WTC11 (cell line): ENCODE measurements around the gene G2E3. TPM values are rescaled to one million over a fixed set of nuclear protein-coding genes. Genes with fewer than 3 reads are reported as not detected.

Experiments
- ATAC-seq: fragments of 200-7000 bp; cut with Tn5 transposase; 2 replicates; pipeline ENCODE4 v1.10.0; 2021; ENCODE audit warnings: mild to moderate bottlenecking, moderate library complexity
- CTCF ChIA-PET: fragments of 300-600 bp; sonication (Branson Sonifier 250); formaldehyde crosslinking; loops from one replicate; lab custom pipeline; 2021; ENCODE audit warnings: antibody characterized with exemption; lab: Charles Lee
- POLR2A ChIA-PET: fragments of 350-600 bp; sonication (Branson Sonifier 250); formaldehyde crosslinking; loops from one replicate; lab custom pipeline; 2021; ENCODE audit warnings: antibody characterized with exemption; lab: Charles Lee
- DNase-seq: peaks from one replicate; pipeline ENCODE4 v3.0.0; 2021; ENCODE audit warnings: low spot score
- H3K27ac Mint-ChIP-seq: 2 replicates; pipeline ENCODE4 v1.8.0; 2021; ENCODE audit warnings: mixed read lengths
- H3K27me3 Mint-ChIP-seq: 2 replicates; pipeline ENCODE4 v1.8.0; 2021; ENCODE audit warnings: low read depth, mild to moderate bottlenecking, moderate library complexity, mixed read lengths
- H3K36me3 Mint-ChIP-seq: 2 replicates; pipeline ENCODE4 v1.8.0; 2021; ENCODE audit warnings: mixed read lengths
- H3K4me1 Mint-ChIP-seq: 2 replicates; pipeline ENCODE4 v1.8.0; 2022; ENCODE audit warnings: mixed read lengths
- H3K4me3 Mint-ChIP-seq: 2 replicates; pipeline ENCODE4 v1.8.0; 2021; ENCODE audit warnings: mild to moderate bottlenecking, moderate library complexity, mixed read lengths
- H3K9me3 Mint-ChIP-seq: 2 replicates; pipeline ENCODE4 v1.8.0; 2021; ENCODE audit warnings: mixed read lengths
- ATF1 ChIP-seq: sonication (generic); formaldehyde crosslinking; IDR thresholded peaks from 2 replicates; pipeline ENCODE4 v1.8.1; 2023; ENCODE audit warnings: mild to moderate bottlenecking, moderate library complexity, missing genetic modification reagents
- ELF4 ChIP-seq: sonication (generic); formaldehyde crosslinking; IDR thresholded peaks from 2 replicates; pipeline ENCODE4 v1.8.1; 2022; ENCODE audit warnings: low read depth, mild to moderate bottlenecking, moderate library complexity, missing genetic modification reagents
- FOXK1 ChIP-seq: sonication (generic); formaldehyde crosslinking; IDR thresholded peaks from 2 replicates; pipeline ENCODE4 v1.8.0; 2022; ENCODE audit warnings: mild to moderate bottlenecking, moderate library complexity, missing genetic modification reagents
- GABPB1 ChIP-seq: sonication (generic); formaldehyde crosslinking; IDR thresholded peaks from 2 replicates; pipeline ENCODE4 v1.8.1; 2023; ENCODE audit warnings: mild to moderate bottlenecking, missing genetic modification reagents
- GTF2I ChIP-seq: fragments of 250-450 bp; sonication (Bioruptor Pico); conservative IDR thresholded peaks from 2 replicates; pipeline ENCODE4 v1.4.0; 2021; ENCODE audit warnings: mild to moderate bottlenecking
- JUN ChIP-seq: sonication (generic); formaldehyde crosslinking; IDR thresholded peaks from 2 replicates; pipeline ENCODE4 v1.8.0; 2023; ENCODE audit warnings: mild to moderate bottlenecking, missing genetic modification reagents
- MAX ChIP-seq: sonication (generic); formaldehyde crosslinking; IDR thresholded peaks from 2 replicates; pipeline ENCODE4 v1.8.0; 2022; ENCODE audit warnings: mild to moderate bottlenecking, missing genetic modification reagents
- MXD4 ChIP-seq: fragments of 250-450 bp; sonication (Bioruptor Pico); IDR thresholded peaks from 2 replicates; pipeline ENCODE4 v1.8.0; 2021; ENCODE audit warnings: mild to moderate bottlenecking, moderate library complexity, borderline replicate concordance
- NR3C1 ChIP-seq: sonication (generic); formaldehyde crosslinking; conservative IDR thresholded peaks from 2 replicates; pipeline ENCODE4 v1.8.1; 2023; ENCODE audit warnings: low read depth, mild to moderate bottlenecking, missing genetic modification reagents
- OVOL2 ChIP-seq: fragments of 250-450 bp; sonication (Bioruptor Pico); IDR thresholded peaks from 2 replicates; pipeline ENCODE4 v1.9.0; 2021; ENCODE audit warnings: mild to moderate bottlenecking, borderline replicate concordance
- PREB ChIP-seq: sonication (generic); formaldehyde crosslinking; IDR thresholded peaks from 2 replicates; pipeline ENCODE4 v1.8.1; 2022; ENCODE audit warnings: mild to moderate bottlenecking, missing genetic modification reagents, moderate library complexity, borderline replicate concordance
- STAT6 ChIP-seq: sonication (generic); formaldehyde crosslinking; conservative IDR thresholded peaks from 2 replicates; pipeline ENCODE4 v1.8.1; 2023; ENCODE audit warnings: mild to moderate bottlenecking, low read depth, missing genetic modification reagents, moderate library complexity
- TP53 ChIP-seq: sonication (generic); formaldehyde crosslinking; IDR thresholded peaks from 2 replicates; pipeline ENCODE4 v1.8.1; 2023; ENCODE audit warnings: mild to moderate bottlenecking, missing genetic modification reagents
- ZBTB21 ChIP-seq: sonication (generic); formaldehyde crosslinking; IDR thresholded peaks from 2 replicates; pipeline ENCODE4 v1.8.1; 2023; ENCODE audit warnings: mild to moderate bottlenecking, missing genetic modification reagents, borderline replicate concordance
- ZNF263 ChIP-seq: sonication (generic); formaldehyde crosslinking; IDR thresholded peaks from 2 replicates; pipeline ENCODE4 v1.8.1; 2022; ENCODE audit warnings: low read depth, mild to moderate bottlenecking, moderate library complexity, missing genetic modification reagents
- ZNF512 ChIP-seq: sonication (generic); formaldehyde crosslinking; IDR thresholded peaks from 2 replicates; pipeline ENCODE4 v1.8.1; 2022; ENCODE audit warnings: missing genetic modification reagents, borderline replicate concordance
- total RNA-seq: library from RNA; stranded (reverse); gene quantifications from 3 replicates; pipeline ENCODE4 v1.2.3, GENCODE V29; 2021
- TF ChIP-seq, protein P1 (sequence below): fragments of 250-450 bp; sonication (Bioruptor Pico); IDR thresholded peaks from 2 replicates; pipeline ENCODE4 v1.9.0; 2021; ENCODE audit warnings: mild to moderate bottlenecking, borderline replicate concordance
- TF ChIP-seq, protein P2 (sequence below): sonication (generic); formaldehyde crosslinking; IDR thresholded peaks from 2 replicates; pipeline ENCODE4 v1.8.1; 2023; ENCODE audit warnings: mild to moderate bottlenecking, missing genetic modification reagents, moderate library complexity

G2E3 gene
- total RNA-seq, 1 experiment from 2014 or later, result 66.2 TPM

GRCh38 chr14:30547388-30548048, 11.4 kb upstream of the G2E3 start (continued):
- TF ChIP-seq FOXK1 (no peak), GABPB1 (CRISPR knock-in tag) (no peak)
- TF ChIP-seq, all 79 proteins: peak for 0

GRCh38 chr14:30550335-30550734, 8.6 kb upstream of the G2E3 start:
- TF ChIP-seq NR3C1 (CRISPR knock-in tag) (no peak), STAT6 (CRISPR knock-in tag) (no peak), ZNF263 (CRISPR knock-in tag) (no peak), MXD4 (CRISPR knock-in tag) (no peak), PREB (CRISPR knock-in tag) (no peak), JUN (CRISPR knock-in tag) (no peak), OVOL2 (no peak), ELF4 (CRISPR knock-in tag) (no peak), ZBTB21 (CRISPR knock-in tag) (no peak), MAX (CRISPR knock-in tag) (no peak), ATF1 (CRISPR knock-in tag) (no peak), ZNF512 (CRISPR knock-in tag) (no peak), TP53 (CRISPR knock-in tag) (no peak), GTF2I (no peak)
- TF ChIP-seq, protein P1, sequence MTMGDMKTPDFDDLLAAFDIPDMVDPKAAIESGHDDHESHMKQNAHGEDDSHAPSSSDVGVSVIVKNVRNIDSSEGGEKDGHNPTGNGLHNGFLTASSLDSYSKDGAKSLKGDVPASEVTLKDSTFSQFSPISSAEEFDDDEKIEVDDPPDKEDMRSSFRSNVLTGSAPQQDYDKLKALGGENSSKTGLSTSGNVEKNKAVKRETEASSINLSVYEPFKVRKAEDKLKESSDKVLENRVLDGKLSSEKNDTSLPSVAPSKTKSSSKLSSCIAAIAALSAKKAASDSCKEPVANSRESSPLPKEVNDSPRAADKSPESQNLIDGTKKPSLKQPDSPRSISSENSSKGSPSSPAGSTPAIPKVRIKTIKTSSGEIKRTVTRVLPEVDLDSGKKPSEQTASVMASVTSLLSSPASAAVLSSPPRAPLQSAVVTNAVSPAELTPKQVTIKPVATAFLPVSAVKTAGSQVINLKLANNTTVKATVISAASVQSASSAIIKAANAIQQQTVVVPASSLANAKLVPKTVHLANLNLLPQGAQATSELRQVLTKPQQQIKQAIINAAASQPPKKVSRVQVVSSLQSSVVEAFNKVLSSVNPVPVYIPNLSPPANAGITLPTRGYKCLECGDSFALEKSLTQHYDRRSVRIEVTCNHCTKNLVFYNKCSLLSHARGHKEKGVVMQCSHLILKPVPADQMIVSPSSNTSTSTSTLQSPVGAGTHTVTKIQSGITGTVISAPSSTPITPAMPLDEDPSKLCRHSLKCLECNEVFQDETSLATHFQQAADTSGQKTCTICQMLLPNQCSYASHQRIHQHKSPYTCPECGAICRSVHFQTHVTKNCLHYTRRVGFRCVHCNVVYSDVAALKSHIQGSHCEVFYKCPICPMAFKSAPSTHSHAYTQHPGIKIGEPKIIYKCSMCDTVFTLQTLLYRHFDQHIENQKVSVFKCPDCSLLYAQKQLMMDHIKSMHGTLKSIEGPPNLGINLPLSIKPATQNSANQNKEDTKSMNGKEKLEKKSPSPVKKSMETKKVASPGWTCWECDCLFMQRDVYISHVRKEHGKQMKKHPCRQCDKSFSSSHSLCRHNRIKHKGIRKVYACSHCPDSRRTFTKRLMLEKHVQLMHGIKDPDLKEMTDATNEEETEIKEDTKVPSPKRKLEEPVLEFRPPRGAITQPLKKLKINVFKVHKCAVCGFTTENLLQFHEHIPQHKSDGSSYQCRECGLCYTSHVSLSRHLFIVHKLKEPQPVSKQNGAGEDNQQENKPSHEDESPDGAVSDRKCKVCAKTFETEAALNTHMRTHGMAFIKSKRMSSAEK (CRISPR knock-in tag), result no peak
- TF ChIP-seq, protein P2, sequence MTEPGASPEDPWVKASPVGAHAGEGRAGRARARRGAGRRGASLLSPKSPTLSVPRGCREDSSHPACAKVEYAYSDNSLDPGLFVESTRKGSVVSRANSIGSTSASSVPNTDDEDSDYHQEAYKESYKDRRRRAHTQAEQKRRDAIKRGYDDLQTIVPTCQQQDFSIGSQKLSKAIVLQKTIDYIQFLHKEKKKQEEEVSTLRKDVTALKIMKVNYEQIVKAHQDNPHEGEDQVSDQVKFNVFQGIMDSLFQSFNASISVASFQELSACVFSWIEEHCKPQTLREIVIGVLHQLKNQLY, result no peak
- no peak for DNase-seq
- Mint-ChIP-seq H3K9me3 (peaks cover 25% of the 10 kb centered on the region), H3K4me3 (no peak overlapping the region), H3K27ac (no peak overlapping the region), H3K27me3 (no peaks in the 10 kb centered on the region), H3K36me3 (peaks cover 8% of the 10 kb centered on the region), H3K4me1 (peaks cover 15% of the 10 kb centered on the region)
- ATAC-seq, result no peak
- POLR2A ChIA-PET, result no interaction called here
- CTCF ChIA-PET, result no interaction called here
